ENCODE data around the gene ZNF77.

ZNF77 gene

GRCh38 chr19:2950286-2951124 is 5.7 kb upstream of the ZNF77 start (continued):
- TF ChIP-seq ZNF398 (tag by site-specific recombination; IDR thresholded peaks at IDR 0.05) (0 out of 2 replicates have a peak, but pooled peaks have one; percentile 22), ZNF791 (tag by site-specific recombination; IDR thresholded peaks at IDR 0.05) (no peak), REPIN1 (tag by site-specific recombination; IDR thresholded peaks at IDR 0.05; ENCODE audit: low read depth) (no peak), ZNF202 (tag by site-specific recombination; IDR thresholded peaks at IDR 0.05; ENCODE audit: borderline replicate concordance) (no peak), ZNF2 (tag by site-specific recombination; IDR thresholded peaks at IDR 0.05) (peak; percentile 25), ZFP41 (tag by site-specific recombination; IDR thresholded peaks at IDR 0.05; ENCODE audit: borderline replicate concordance) (no peak), ZNF792 (tag by site-specific recombination; IDR thresholded peaks at IDR 0.05) (no peak), ZNF704 (tag by site-specific recombination; IDR thresholded peaks at IDR 0.05) (no peak), ZNF211 (tag by site-specific recombination; IDR thresholded peaks at IDR 0.05; ENCODE audit: low read depth) (no peak), TSHZ1 (tag by site-specific recombination; IDR thresholded peaks at IDR 0.05; ENCODE audit: borderline replicate concordance) (no peak), OVOL3 (tag by site-specific recombination; IDR thresholded peaks at IDR 0.05) (no peak), ZNF626 (tag by site-specific recombination; IDR thresholded peaks at IDR 0.05) (no peak), ZNF501 (tag by site-specific recombination; IDR thresholded peaks at IDR 0.05) (peak; percentile 50), GLIS1 (tag by site-specific recombination; IDR thresholded peaks at IDR 0.05) (peak; percentile 49; the same call in 1 of the 2 replicates), CTCF (tag by site-specific recombination; IDR thresholded peaks at IDR 0.05) (0 out of 2 replicates have a peak, but pooled peaks have one; percentile 41), ZBTB44 (tag by site-specific recombination; IDR thresholded peaks at IDR 0.05) (no peak), ZNF18 (tag by site-specific recombination; IDR thresholded peaks at IDR 0.05) (no peak), ZNF530 (tag by site-specific recombination; IDR thresholded peaks at IDR 0.05; ENCODE audit: low read depth) (no peak), ZNF23 (tag by site-specific recombination; IDR thresholded peaks at IDR 0.05; ENCODE audit: borderline replicate concordance) (no peak), SALL2 (tag by site-specific recombination; IDR thresholded peaks at IDR 0.05; ENCODE audit: borderline replicate concordance) (no peak), ZNF701 (tag by site-specific recombination; IDR thresholded peaks at IDR 0.05) (no peak), ZNF639 (tag by site-specific recombination; IDR thresholded peaks at IDR 0.05) (peak; percentile 85), ZBTB7A (tag by site-specific recombination; IDR thresholded peaks at IDR 0.05; ENCODE audit: low read depth) (peak; percentile 85; the same call in 1 of the 2 replicates), ZNF747 (tag by site-specific recombination; IDR thresholded peaks at IDR 0.05) (no peak), ZSCAN16 (tag by site-specific recombination; IDR thresholded peaks at IDR 0.05) (no peak)

Measured in HEK293 (cell line).